NOMO-1 (cell line): ENCODE results near the gene TDRKH.
"Not testable (repeated sequence)": the region's sequence is repeated elsewhere in the genome, so short reads cannot be mapped to it uniquely, and the experiment has no call there.

Experiments
- DNase-seq, 2 experiments: peaks; one replicate each; lab custom pipeline; 2025; ENCODE audit not compliant: unreplicated experiment in 2 of 2; lab: John Stamatoyannopoulos, UW

Gene TDRKH

GRCh38 chr1:151768351-151769066, 21.8 kb downstream of the TDRKH start:
- DNase-seq = not testable (repeated sequence)

GRCh38 chr1:151763990-151764389, 26.3 kb downstream of the TDRKH start:
- no peak for DNase-seq

GRCh38 chr1:151762941-151763921, 27.1 kb downstream of the TDRKH start, which contains the start of gene MRPL9:
Gene MRPL9, minus strand, starts transcription at chr1:151763496. Its CDS starts 17 bp downstream, at chr1:151763479.
- peak; percentile 79 to 81 for DNase-seq

GRCh38 chr1:151760597-151761385, 29.5 kb downstream of the TDRKH start:
- no peak for DNase-seq

GRCh38 chr1:151759241-151759640, 31.1 kb downstream of the TDRKH start:
- DNase-seq = no peak

- no peak for DNase-seq
These were observed 34.0 kb downstream of the TDRKH start for GRCh38 chr1:151756291-151756690.

GRCh38 chr1:151741516-151741915, 48.8 kb downstream of the TDRKH start:
- no peak for DNase-seq

GRCh38 chr1:151739590-151740355, 50.5 kb downstream of the TDRKH start:
- no peak for DNase-seq

- DNase-seq = no peak
These were observed 52.8 kb downstream of the TDRKH start for GRCh38 chr1:151737479-151737878.

- no peak for DNase-seq
These were observed 53.3 kb downstream of the TDRKH start for GRCh38 chr1:151737026-151737425.

- not testable (repeated sequence) for DNase-seq
These were observed 56.3 kb downstream of the TDRKH start for GRCh38 chr1:151733995-151734394.

GRCh38 chr1:151733126-151733525, 57.2 kb downstream of the TDRKH start:
- DNase-seq = no peak

- no peak for DNase-seq
These were observed 60.4 kb downstream of the TDRKH start for GRCh38 chr1:151729966-151730291.

GRCh38 chr1:151729157-151729965, 60.9 kb downstream of the TDRKH start:
- no peak for DNase-seq

GRCh38 chr1:151728151-151729054, 61.9 kb downstream of the TDRKH start:
- no peak for DNase-seq

- DNase-seq = no peak
These were observed 66.5 kb downstream of the TDRKH start for GRCh38 chr1:151723726-151724370.
